GM23338 (cell line): Measurements from ENCODE around the gene B4GALT1. TPM values are rescaled to one million over a fixed set of nuclear protein-coding genes. Genes with fewer than 3 reads are reported as not detected.

Experiments used
- ATAC-seq: fragments of 200-7000 bp; cut with Tn5 transposase; 3 replicates; pipeline ENCODE4 v1.9.1; 2020
- DNase-seq: peaks from one replicate; pipeline ENCODE4 v3.0.0-alpha.2; 2015; ENCODE audit warnings: low spot score
- H2AFZ ChIP-seq: fragments of 200-600 bp; sonication (generic); 2 replicates; pipeline ENCODE4 v1.8.0; 2016; ENCODE audit warnings: antibody characterized with exemption, mild to moderate bottlenecking, moderate library complexity
- H3F3A ChIP-seq: fragments of 200-600 bp; sonication (generic); replicated peaks from 2 replicates; pipeline ENCODE4 v1.8.0; 2017; ENCODE audit warnings: antibody characterized with exemption, mixed run types, low read depth
- H3K27ac ChIP-seq: fragments of 200-600 bp; sonication (generic); 2 replicates; pipeline ENCODE4 v1.6.1; 2016; ENCODE audit warnings: low read depth
- H3K27me3 ChIP-seq: fragments of 200-600 bp; sonication (generic); 2 replicates; pipeline ENCODE4 v1.8.0; 2016; ENCODE audit warnings: mild to moderate bottlenecking, mixed run types, moderate library complexity; ENCODE audit not compliant: insufficient read depth
- H3K36me3 ChIP-seq: fragments of 200-600 bp; sonication (generic); 2 replicates; pipeline ENCODE4 v1.8.0; 2016; ENCODE audit warnings: mild to moderate bottlenecking; ENCODE audit not compliant: insufficient read depth
- H3K4me1 ChIP-seq: fragments of 200-600 bp; sonication (generic); 2 replicates; pipeline ENCODE4 v1.8.0; 2016; ENCODE audit warnings: mild to moderate bottlenecking, moderate library complexity; ENCODE audit not compliant: insufficient read depth
- H3K4me2 ChIP-seq: fragments of 200-600 bp; sonication (generic); 2 replicates; pipeline ENCODE4 v1.7.1; 2017; ENCODE audit warnings: mixed run types
- H3K4me3 ChIP-seq: fragments of 200-600 bp; sonication (generic); 2 replicates; pipeline ENCODE4 v1.6.1; 2016; ENCODE audit warnings: mixed run types
- H3K79me2 ChIP-seq: fragments of 200-600 bp; sonication (generic); replicated peaks from 2 replicates; pipeline ENCODE4 v1.8.0; 2017; ENCODE audit warnings: mild to moderate bottlenecking; ENCODE audit not compliant: insufficient read depth
- H3K9me2 ChIP-seq: fragments of 200-600 bp; sonication (generic); 2 replicates; pipeline ENCODE4 v1.8.0; 2017; ENCODE audit not compliant: insufficient read depth
- H4K20me1 ChIP-seq: fragments of 200-600 bp; sonication (generic); replicated peaks from 2 replicates; pipeline ENCODE4 v1.8.0; 2017; ENCODE audit warnings: mild to moderate bottlenecking; ENCODE audit not compliant: insufficient read depth
- H3K27ac Mint-ChIP-seq: 2 replicates; pipeline ENCODE4 v1.8.0; 2020; ENCODE audit warnings: inconsistent platforms, mild to moderate bottlenecking, moderate library complexity, mixed read lengths
- H3K27me3 Mint-ChIP-seq: 3 replicates; pipeline ENCODE4 v1.8.0; 2022; ENCODE audit warnings: low read depth, mild to moderate bottlenecking, moderate library complexity, mixed read lengths, inconsistent platforms; ENCODE audit not compliant: insufficient read depth, poor library complexity
- H3K36me3 Mint-ChIP-seq: 3 replicates; pipeline ENCODE4 v1.8.0; 2021; ENCODE audit warnings: low read depth, mild to moderate bottlenecking, inconsistent platforms, moderate library complexity, mixed read lengths
- H3K4me1 Mint-ChIP-seq: 3 replicates; pipeline ENCODE4 v1.8.0; 2020; ENCODE audit warnings: mild to moderate bottlenecking, inconsistent platforms, mixed read lengths
- H3K4me3 Mint-ChIP-seq: 3 replicates; pipeline ENCODE4 v1.8.0; 2021; ENCODE audit warnings: moderate library complexity, mild to moderate bottlenecking, inconsistent platforms, mixed read lengths
- H3K9me3 Mint-ChIP-seq: 3 replicates; pipeline ENCODE4 v1.8.0; 2020; ENCODE audit warnings: moderate library complexity, mild to moderate bottlenecking, inconsistent platforms, mixed read lengths
- CREB1 ChIP-seq: fragments of 250-450 bp; sonication (Bioruptor Pico); IDR thresholded peaks from 2 replicates; pipeline ENCODE4 v1.5.0; 2020; ENCODE audit warnings: low read depth, mild to moderate bottlenecking, moderate library complexity
- CTCF ChIP-seq, 2 experiments: fragments of 200-600 bp in 1 of 2; sonication (generic) in 1 of 2; conservative IDR thresholded peaks; 2 replicates each; pipeline versions ENCODE4 v1.5.1 to v1.6.1; 2016 to 2017; ENCODE audit warnings: antibody characterized with exemption in 2 of 2, low read depth in 2 of 2, mild to moderate bottlenecking in 2 of 2, moderate library complexity in 1 of 2
- ETS1 ChIP-seq: IDR thresholded peaks from 2 replicates; pipeline ENCODE4 v1.6.1; 2016; ENCODE audit warnings: antibody characterized with exemption
- EZH2 ChIP-seq: fragments of 200-600 bp; sonication (generic); IDR thresholded peaks from one replicate; pipeline ENCODE4 v1.8.0; 2017; ENCODE audit warnings: antibody characterized with exemption, mild to moderate bottlenecking, low read depth; ENCODE audit not compliant: unreplicated experiment
- EZH2phosphoT487 ChIP-seq: fragments of 200-600 bp; sonication (generic); IDR thresholded peaks from one replicate; pipeline ENCODE4 v1.8.1; 2018; ENCODE audit warnings: antibody characterized with exemption; ENCODE audit not compliant: unreplicated experiment
- JUNB ChIP-seq: IDR thresholded peaks from one replicate; pipeline ENCODE4 v1.6.1; 2016; ENCODE audit warnings: antibody characterized with exemption; ENCODE audit not compliant: unreplicated experiment
- NANOG ChIP-seq: IDR thresholded peaks from 2 replicates; pipeline ENCODE4 v1.6.1; 2016; ENCODE audit warnings: antibody characterized with exemption, borderline replicate concordance
- POLR2AphosphoS5 ChIP-seq: IDR thresholded peaks from 2 replicates; pipeline ENCODE4 v1.6.1; 2016; ENCODE audit warnings: antibody characterized with exemption, low read depth
- REST ChIP-seq: IDR thresholded peaks from one replicate; pipeline ENCODE4 v1.6.1; 2018; ENCODE audit warnings: antibody characterized with exemption; ENCODE audit not compliant: unreplicated experiment
- STAT1 ChIP-seq: IDR thresholded peaks from one replicate; pipeline ENCODE4 v1.6.1; 2016; ENCODE audit warnings: antibody characterized with exemption; ENCODE audit not compliant: unreplicated experiment
- ZNF114 ChIP-seq: fragments of 250-450 bp; sonication (Bioruptor Pico); IDR thresholded peaks from 2 replicates; pipeline ENCODE4 v1.5.0; 2020; ENCODE audit warnings: mild to moderate bottlenecking, moderate library complexity
- ZNF331 ChIP-seq: fragments of 250-450 bp; sonication (Bioruptor Pico); IDR thresholded peaks from 2 replicates; pipeline ENCODE4 v1.5.0; 2020; ENCODE audit warnings: low read depth, mild to moderate bottlenecking, moderate library complexity
- ZNF462 ChIP-seq: fragments of 250-450 bp; sonication (Bioruptor Pico); IDR thresholded peaks from 2 replicates; pipeline ENCODE4 v1.5.0; 2020; ENCODE audit warnings: mild to moderate bottlenecking, moderate library complexity
- polyA plus RNA-seq: library from polyadenylated mRNA; unstranded; fragments of >200 nt; fragmentation: Nextera tagmentation; extraction: Ambion mirVana; gene quantifications from 2 replicates; pipeline ENCODE4 v1.2.1, GENCODE V29; 2016
- total RNA-seq: library from RNA; depleted of rRNA; stranded (reverse); fragments of >200 nt; shearing (Covaris generic); gene quantifications from 2 replicates; pipeline ENCODE4 v1.2.3, GENCODE V29; 2014

Gene B4GALT1
- total and polyA plus RNA-seq, 2 experiments from 2014 or later = 6.3 to 15.8 TPM

- Histone ChIP-seq H3K9me2 (no peaks in the 10 kb centered on the region), H3K4me1 (peaks cover 12% of the 10 kb centered on the region; the same call in 1 of the 2 replicates), H3F3A (peaks cover 10% of the 10 kb centered on the region), H3K36me3 (no peaks in the 10 kb centered on the region), H3K4me3 (peak overlapping the region; percentile 94), H3K27ac (no peak overlapping the region), H2AFZ (peak overlapping the region; percentile 96), H3K4me2 (peak overlapping the region; percentile 100), H4K20me1 (no peaks in the 10 kb centered on the region; the same call in 1 of the 2 replicates), H3K27me3 (peaks cover 18% of the 10 kb centered on the region), H3K79me2 (peaks cover 22% of the 10 kb centered on the region)
- Mint-ChIP-seq H3K27me3 (peaks cover 10% of the 10 kb centered on the region), H3K4me3 (peak overlapping the region; percentile 82), H3K36me3 (no peaks in the 10 kb centered on the region), H3K9me3 (no peaks in the 10 kb centered on the region), H3K4me1 (peaks cover 23% of the 10 kb centered on the region), H3K27ac (no peak overlapping the region)
- TF ChIP-seq ZNF462 (no peak), STAT1 (no peak), NANOG (no peak), POLR2AphosphoS5 (no peak), ZNF331 (CRISPR knock-in tag) (no peak), CTCF (conservative IDR thresholded peaks at IDR 0.05; ENCODE audit: low read depth in 2 of 2) (no peak), EZH2 (no peak), EZH2phosphoT487 (no peak), CREB1 (CRISPR knock-in tag) (no peak), ZNF114 (CRISPR knock-in tag) (no peak), ETS1 (no peak), REST (no peak), JUNB (no peak)
- ATAC-seq (peak; percentile 6), DNase-seq (no peak)
These were observed 881 bp upstream of the B4GALT1 start for GRCh38 chr9:33167972-33168461.
